Breast epithelium (tissue), 3 donors: ENCODE measurements around the gene SCN1B.

Source experiments
- POLR2A ChIP-seq: fragments of 450-650 bp; IDR thresholded peaks from one replicate; pipeline ENCODE4 v1.6.1; 2016; ENCODE audit warnings: antibody characterized with exemption, mild to moderate bottlenecking, moderate library complexity
- TF ChIP-seq, protein P1 (sequence below), 3 donors: fragments of 450-650 bp; IDR thresholded peaks; one replicate each; pipeline ENCODE4 v1.5.1; 2016 to 2017; ENCODE audit warnings: antibody characterized with exemption in 3 of 3, mild to moderate bottlenecking in 3 of 3, moderate library complexity in 3 of 3

DNA sequence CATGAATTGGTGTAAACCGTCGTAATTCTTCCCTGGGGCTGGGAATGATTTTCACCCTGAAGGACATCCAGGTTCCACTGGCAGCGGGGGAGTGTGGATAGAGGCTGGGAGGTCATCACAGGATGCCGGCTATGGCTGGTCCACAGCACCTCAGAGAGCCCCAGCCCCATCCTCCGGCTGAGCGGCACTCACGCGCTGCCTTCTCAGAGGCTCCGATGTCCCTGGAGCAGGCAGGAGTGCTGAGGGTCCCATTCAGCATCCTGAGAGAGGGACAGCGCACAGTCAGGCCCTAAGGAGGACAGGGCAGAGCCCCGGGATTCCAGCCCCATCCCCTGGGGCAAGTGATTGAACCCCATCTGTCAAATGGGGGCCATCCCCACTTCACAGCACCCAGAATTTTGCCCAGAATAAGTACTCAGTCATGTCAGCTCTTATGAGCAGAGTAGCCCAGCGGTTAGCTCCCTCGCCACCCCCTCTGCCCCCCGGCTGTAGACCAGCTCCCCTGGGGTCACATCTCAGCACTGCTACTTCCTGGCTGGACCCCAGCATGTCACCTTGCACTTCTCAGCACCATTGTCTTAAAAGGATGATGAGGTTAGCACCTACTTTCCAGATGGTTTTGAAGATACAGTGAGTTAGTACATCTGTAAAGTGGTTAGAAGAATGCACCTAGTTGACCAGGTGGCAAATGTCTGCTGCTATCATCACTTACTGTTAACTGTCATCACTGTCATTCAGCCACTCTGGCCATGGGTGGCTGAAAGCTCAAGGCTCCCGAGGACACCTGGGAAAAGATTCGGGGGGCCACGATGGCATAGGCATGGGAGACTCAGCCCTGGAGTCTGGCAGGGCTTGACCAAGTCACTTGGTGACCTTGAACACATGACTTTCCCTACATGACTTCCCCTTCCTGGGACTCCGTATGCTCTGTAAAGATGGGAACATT, 18.3 kb upstream of the SCN1B start:
- TF ChIP-seq, protein P1, sequence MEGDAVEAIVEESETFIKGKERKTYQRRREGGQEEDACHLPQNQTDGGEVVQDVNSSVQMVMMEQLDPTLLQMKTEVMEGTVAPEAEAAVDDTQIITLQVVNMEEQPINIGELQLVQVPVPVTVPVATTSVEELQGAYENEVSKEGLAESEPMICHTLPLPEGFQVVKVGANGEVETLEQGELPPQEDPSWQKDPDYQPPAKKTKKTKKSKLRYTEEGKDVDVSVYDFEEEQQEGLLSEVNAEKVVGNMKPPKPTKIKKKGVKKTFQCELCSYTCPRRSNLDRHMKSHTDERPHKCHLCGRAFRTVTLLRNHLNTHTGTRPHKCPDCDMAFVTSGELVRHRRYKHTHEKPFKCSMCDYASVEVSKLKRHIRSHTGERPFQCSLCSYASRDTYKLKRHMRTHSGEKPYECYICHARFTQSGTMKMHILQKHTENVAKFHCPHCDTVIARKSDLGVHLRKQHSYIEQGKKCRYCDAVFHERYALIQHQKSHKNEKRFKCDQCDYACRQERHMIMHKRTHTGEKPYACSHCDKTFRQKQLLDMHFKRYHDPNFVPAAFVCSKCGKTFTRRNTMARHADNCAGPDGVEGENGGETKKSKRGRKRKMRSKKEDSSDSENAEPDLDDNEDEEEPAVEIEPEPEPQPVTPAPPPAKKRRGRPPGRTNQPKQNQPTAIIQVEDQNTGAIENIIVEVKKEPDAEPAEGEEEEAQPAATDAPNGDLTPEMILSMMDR (IDR thresholded peaks at IDR 0.05): no peak
- TF ChIP-seq POLR2A: no peak
